Glutamatergic neuron (in vitro differentiated cells): ENCODE results near the gene NID1. TPM values are rescaled to one million over a fixed set of nuclear protein-coding genes. Genes with fewer than 3 reads are reported as not detected.

Experiments
- DNase-seq: peaks from one replicate; pipeline ENCODE4 v3.0.0; 2022
- H3K27ac Mint-ChIP-seq: one replicate; pipeline ENCODE4 v1.8.0; 2020; ENCODE audit warnings: mild to moderate bottlenecking, mixed read lengths, inconsistent platforms; ENCODE audit not compliant: unreplicated experiment
- H3K27me3 Mint-ChIP-seq: one replicate; pipeline ENCODE4 v1.8.0; 2020; ENCODE audit warnings: mild to moderate bottlenecking, moderate library complexity, mixed read lengths, inconsistent platforms; ENCODE audit not compliant: unreplicated experiment
- H3K36me3 Mint-ChIP-seq: one replicate; pipeline ENCODE4 v1.8.0; 2020; ENCODE audit warnings: mild to moderate bottlenecking, mixed read lengths, inconsistent platforms; ENCODE audit not compliant: unreplicated experiment
- H3K4me1 Mint-ChIP-seq: one replicate; pipeline ENCODE4 v1.8.0; 2020; ENCODE audit warnings: mild to moderate bottlenecking, low read depth, mixed read lengths, inconsistent platforms; ENCODE audit not compliant: unreplicated experiment
- H3K4me3 Mint-ChIP-seq: one replicate; pipeline ENCODE4 v1.8.0; 2020; ENCODE audit warnings: mild to moderate bottlenecking, mixed read lengths, inconsistent platforms; ENCODE audit not compliant: unreplicated experiment
- H3K9me3 Mint-ChIP-seq: one replicate; pipeline ENCODE4 v1.8.0; 2020; ENCODE audit warnings: mild to moderate bottlenecking, moderate library complexity, mixed read lengths, inconsistent platforms; ENCODE audit not compliant: unreplicated experiment
- CTCF ChIP-seq: fragments of 200-600 bp; sonication (generic); IDR thresholded peaks from one replicate; pipeline ENCODE4 v1.5.0; 2021; ENCODE audit not compliant: partially characterized antibody, unreplicated experiment
- total RNA-seq: library from RNA; stranded (reverse); fragmentation: NEBNext Ultra II Directional; extraction: Animal tissue kit (Norgen Biotek cat#: 25700); gene quantifications from one replicate; pipeline ENCODE4 v1.2.1, GENCODE V29; 2021; ENCODE audit not compliant: unreplicated experiment

NID1 gene
- total RNA-seq, 1 donor from 2014 or later: 1.4 TPM

GRCh38 chr1:235941876-235942624, 122.8 kb downstream of the NID1 start:
- H3K27me3 Mint-ChIP-seq: peaks cover 8% of the 10 kb centered on the region
- TF ChIP-seq CTCF: no peak
- no peak overlapping the region for H3K27ac Mint-ChIP-seq

GRCh38 chr1:235940285-235940684, 124.6 kb downstream of the NID1 start:
- no peak overlapping the region for H3K27ac Mint-ChIP-seq
- no peak overlapping the region for H3K4me3 Mint-ChIP-seq
- peaks cover 2% of the 10 kb centered on the region for H3K4me1 Mint-ChIP-seq
- H3K36me3 Mint-ChIP-seq: no peaks in the 10 kb centered on the region
- peaks cover 8% of the 10 kb centered on the region for H3K27me3 Mint-ChIP-seq
- H3K9me3 Mint-ChIP-seq: no peaks in the 10 kb centered on the region
- DNase-seq: no peak
- no peak for TF ChIP-seq CTCF

More at GRCh38 chr1:235941876-235942624, 122.8 kb downstream of the NID1 start:
- no peaks in the 10 kb centered on the region for H3K4me1 Mint-ChIP-seq
- no peak for DNase-seq
- H3K9me3 Mint-ChIP-seq: peaks cover 5% of the 10 kb centered on the region
- H3K4me3 Mint-ChIP-seq: no peak overlapping the region
- no peaks in the 10 kb centered on the region for H3K36me3 Mint-ChIP-seq

GRCh38 chr1:235939480-235939775, 125.5 kb downstream of the NID1 start:
- no peak for TF ChIP-seq CTCF
- no peaks in the 10 kb centered on the region for H3K9me3 Mint-ChIP-seq
- H3K4me3 Mint-ChIP-seq: no peak overlapping the region
- DNase-seq: no peak
- H3K27me3 Mint-ChIP-seq: peaks cover 8% of the 10 kb centered on the region
- H3K4me1 Mint-ChIP-seq: peaks cover 4% of the 10 kb centered on the region
- H3K27ac Mint-ChIP-seq: no peak overlapping the region
- H3K36me3 Mint-ChIP-seq: no peaks in the 10 kb centered on the region

- peaks cover 4% of the 10 kb centered on the region for H3K4me1 Mint-ChIP-seq
- peaks cover 8% of the 10 kb centered on the region for H3K27me3 Mint-ChIP-seq
- H3K9me3 Mint-ChIP-seq: no peaks in the 10 kb centered on the region
- no peak overlapping the region for H3K4me3 Mint-ChIP-seq
- DNase-seq: no peak
- no peak for TF ChIP-seq CTCF
- no peak overlapping the region for H3K27ac Mint-ChIP-seq
- no peaks in the 10 kb centered on the region for H3K36me3 Mint-ChIP-seq
These were observed 126.0 kb downstream of the NID1 start for GRCh38 chr1:235938709-235939479.

GRCh38 chr1:235937123-235937522, 127.8 kb downstream of the NID1 start:
- H3K36me3 Mint-ChIP-seq: no peaks in the 10 kb centered on the region
- peaks cover 8% of the 10 kb centered on the region for H3K27me3 Mint-ChIP-seq
- no peak for TF ChIP-seq CTCF

More at GRCh38 chr1:235937123-235937522, 127.8 kb downstream of the NID1 start:
- Mint-ChIP-seq H3K4me1 (peaks cover 6% of the 10 kb centered on the region), H3K4me3 (no peak overlapping the region), H3K27ac (no peak overlapping the region), H3K9me3 (no peaks in the 10 kb centered on the region)
- no peak for DNase-seq
